HEK293T (cell line): ENCODE measurements around the gene NKAPL.
A peak's percentile ranks its signal among the peaks of the same experiment; 100 is the strongest.

ENCODE experiments used
- CTCF ChIA-PET: fragments of 350-600 bp; formaldehyde crosslinking; extraction: SDS; loops from one replicate; lab custom pipeline; 2021; ENCODE audit warnings: antibody characterized with exemption, inconsistent platforms; lab: Yijun Ruan, JAX
- POLR2A ChIA-PET: fragments of 350-600 bp; formaldehyde crosslinking; extraction: SDS; loops from one replicate; lab custom pipeline; 2020; ENCODE audit warnings: antibody characterized with exemption, inconsistent platforms; lab: Yijun Ruan, JAX
- DNase-seq: peaks from one replicate; pipeline ENCODE4 v3.0.0; 2012; ENCODE audit warnings: mixed read lengths; ENCODE audit errors: extremely low spot score
- ARNT ChIP-seq: fragments of 450-650 bp; IDR thresholded peaks from 2 replicates; pipeline ENCODE4 v1.6.1; 2017; ENCODE audit warnings: mild to moderate bottlenecking
- BHLHE40 ChIP-seq: fragments of 450-650 bp; IDR thresholded peaks from 2 replicates; pipeline ENCODE4 v1.6.1; 2016; ENCODE audit warnings: mild to moderate bottlenecking, moderate library complexity, borderline replicate concordance
- CTBP1 ChIP-seq: fragments of 450-650 bp; IDR thresholded peaks from 2 replicates; pipeline ENCODE4 v1.6.1; 2016; ENCODE audit warnings: borderline replicate concordance
- ELF4 ChIP-seq: fragments of 450-650 bp; IDR thresholded peaks from 2 replicates; pipeline ENCODE4 v1.6.1; 2017; ENCODE audit warnings: antibody characterized with exemption
- FOXA1 ChIP-seq: fragments of 450-650 bp; IDR thresholded peaks from 2 replicates; pipeline ENCODE4 v1.6.1; 2016; ENCODE audit warnings: mild to moderate bottlenecking
- FOXK2 ChIP-seq: fragments of 450-650 bp; IDR thresholded peaks from 2 replicates; pipeline ENCODE4 v1.6.1; 2016; ENCODE audit warnings: mild to moderate bottlenecking
- FOXM1 ChIP-seq: fragments of 450-650 bp; IDR thresholded peaks from 2 replicates; pipeline ENCODE4 v1.6.1; 2017; ENCODE audit warnings: mild to moderate bottlenecking, borderline replicate concordance
- HDGF ChIP-seq: fragments of 450-650 bp; IDR thresholded peaks from 2 replicates; pipeline ENCODE4 v1.6.1; 2017; ENCODE audit warnings: antibody characterized with exemption, borderline replicate concordance
- L3MBTL2 ChIP-seq: fragments of 450-650 bp; conservative IDR thresholded peaks from 2 replicates; pipeline ENCODE4 v1.6.1; 2016; ENCODE audit warnings: mild to moderate bottlenecking
- LEF1 ChIP-seq: fragments of 450-650 bp; IDR thresholded peaks from 2 replicates; pipeline ENCODE4 v1.6.1; 2017; ENCODE audit warnings: mild to moderate bottlenecking, borderline replicate concordance
- NFRKB ChIP-seq: fragments of 450-650 bp; IDR thresholded peaks from 2 replicates; pipeline ENCODE4 v1.6.1; 2016; ENCODE audit warnings: mild to moderate bottlenecking, moderate library complexity
- SP1 ChIP-seq: fragments of 450-650 bp; IDR thresholded peaks from 2 replicates; pipeline ENCODE4 v1.6.1; 2017
- SUZ12 ChIP-seq: fragments of 450-650 bp; IDR thresholded peaks from 2 replicates; pipeline ENCODE4 v1.6.1; 2016; ENCODE audit warnings: mild to moderate bottlenecking
- TARDBP ChIP-seq: fragments of 450-650 bp; IDR thresholded peaks from 2 replicates; pipeline ENCODE4 v1.6.1; 2016
- ZNF384 ChIP-seq: fragments of 450-650 bp; IDR thresholded peaks from 2 replicates; pipeline ENCODE4 v1.6.1; 2016
- TF ChIP-seq, protein P1 (sequence below): fragments of 450-650 bp; IDR thresholded peaks from 2 replicates; pipeline ENCODE4 v1.6.1; 2016

NKAPL gene

DNA sequence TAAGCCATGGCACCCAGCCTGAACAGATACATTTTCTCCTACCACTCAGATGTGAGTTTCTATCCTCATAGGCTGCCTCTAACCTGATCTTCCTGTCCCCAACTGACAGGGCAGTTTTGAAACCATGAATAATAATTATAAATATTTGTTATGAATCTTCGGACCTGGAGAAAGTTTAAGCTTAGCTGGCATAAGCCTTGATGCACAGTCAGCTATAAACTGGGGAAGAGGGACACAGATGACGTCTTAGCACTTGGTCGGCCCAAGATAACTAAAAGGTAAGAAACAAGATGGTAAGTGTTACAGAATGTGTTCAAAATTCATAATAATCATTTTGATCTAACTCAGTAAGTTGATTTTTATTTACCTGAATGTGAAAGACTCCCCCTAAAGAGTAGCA, 15.2 kb upstream of the NKAPL start:
- ChIA-PET CTCF (no interaction called here), POLR2A (no interaction called here)
- TF ChIP-seq SUZ12 (no peak), ARNT (no peak), HDGF (no peak), BHLHE40 (no peak), CTBP1 (no peak), ZNF384 (no peak), LEF1 (no peak), FOXK2 (no peak), FOXM1 (no peak), ELF4 (no peak), SP1 (no peak), NFRKB (no peak), FOXA1 (no peak), TARDBP (no peak), L3MBTL2 (no peak)

DNA sequence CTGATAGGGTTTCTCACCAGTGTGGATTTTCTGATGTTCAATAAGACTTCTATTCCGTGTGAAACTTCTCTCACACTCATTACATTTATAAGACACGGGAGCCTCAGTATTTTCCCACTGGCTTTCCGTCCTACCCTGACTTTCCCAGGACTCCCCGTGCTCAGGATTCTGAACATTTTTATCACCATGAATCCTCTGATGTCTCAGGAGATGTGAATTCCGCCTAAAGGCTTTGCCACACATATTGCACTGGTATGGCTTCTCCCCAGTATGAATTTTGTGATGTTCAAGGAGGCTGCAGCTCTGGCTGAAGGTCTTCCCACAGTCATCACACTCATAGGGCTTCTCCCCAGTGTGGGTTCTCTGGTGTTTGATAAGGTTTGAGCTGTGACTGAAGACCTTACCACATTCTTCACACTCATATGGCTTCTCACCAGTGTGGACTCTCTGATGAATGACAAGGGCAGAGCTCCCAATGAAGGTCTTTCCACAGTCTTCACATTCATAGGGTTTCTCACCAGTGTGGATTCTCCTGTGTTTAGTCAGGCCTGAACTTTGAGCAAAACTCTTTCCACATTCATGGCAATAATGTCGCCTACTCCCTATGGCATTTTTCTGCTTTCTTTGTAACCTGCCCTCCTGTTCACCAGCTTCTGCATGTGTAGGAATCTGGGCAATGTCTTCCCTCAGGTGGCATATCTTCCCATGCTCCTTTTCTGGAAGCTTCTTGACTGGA, 13.7 kb upstream of the NKAPL start:
- ChIA-PET POLR2A (no interaction called here), CTCF (no interaction called here)
- TF ChIP-seq SP1 (no peak), ARNT (no peak), FOXA1 (no peak)
- no peak for DNase-seq

More for the DNA sequence above, 15.2 kb upstream of the NKAPL start:
- no peak for DNase-seq

DNA sequence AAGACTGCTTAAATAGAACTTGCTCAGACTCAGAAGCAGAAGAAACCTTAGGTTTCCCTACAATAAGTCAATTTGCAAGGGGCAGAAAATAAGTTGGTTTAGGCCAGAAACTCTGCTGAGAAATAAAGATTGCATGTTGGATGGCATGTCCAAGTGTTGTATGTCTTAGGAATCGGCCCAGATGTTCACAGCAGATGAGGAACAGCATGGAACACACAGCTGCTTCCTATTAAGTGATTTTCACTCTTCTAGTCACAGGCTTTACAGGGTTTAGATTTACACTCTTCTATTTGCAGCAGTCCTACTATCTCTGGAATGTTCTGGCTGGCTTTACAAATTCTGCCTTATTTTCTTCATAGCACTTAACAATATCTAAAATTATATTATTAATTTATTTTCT, 10.2 kb upstream of the NKAPL start:
- ChIA-PET CTCF (no interaction called here), POLR2A (interaction anchor here (1.2 to 6.3 kb wide), 3 partner anchors 18 to 112 kb away, joined by 3 to 100 read pairs (median 3); partner anchors contain the start of gene ZSCAN26)
- no peak for TF ChIP-seq ARNT
- TF ChIP-seq NFRKB: no peak
- no peak for TF ChIP-seq LEF1
- TF ChIP-seq SP1: no peak
- no peak for TF ChIP-seq L3MBTL2
- TF ChIP-seq TARDBP: no peak
- no peak for TF ChIP-seq SUZ12
- TF ChIP-seq FOXM1: no peak
- TF ChIP-seq ELF4: no peak
- TF ChIP-seq HDGF: no peak
- no peak for TF ChIP-seq CTBP1
- no peak for DNase-seq

DNA sequence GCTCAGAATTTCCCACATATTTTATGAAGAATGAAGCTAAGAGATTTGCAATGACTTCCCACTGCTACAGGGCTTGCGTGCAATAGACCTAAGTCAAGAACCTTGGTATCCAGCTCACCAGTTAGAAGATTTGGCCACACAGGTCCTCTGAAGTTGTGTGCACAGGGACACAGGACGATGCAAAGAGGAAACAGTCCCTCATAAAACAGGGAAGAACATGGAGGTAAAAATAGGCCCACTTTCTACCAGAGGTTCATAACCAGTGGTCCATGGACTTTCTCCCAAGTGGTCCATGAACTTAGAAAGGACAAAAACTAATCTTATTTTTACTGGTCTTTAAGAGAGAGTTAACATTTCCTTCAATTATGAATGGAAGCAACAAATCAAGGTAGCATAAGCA, 8.3 kb upstream of the NKAPL start:
- POLR2A ChIA-PET: interaction anchor here (1.0 to 6.3 kb wide), 2 partner anchors 16 to 113 kb away, joined by 3 to 100 read pairs; partner anchors contain the start of gene ZSCAN26
- CTCF ChIA-PET: no interaction called here
- TF ChIP-seq TARDBP (no peak), NFRKB (no peak), ZNF384 (no peak), FOXA1 (no peak), L3MBTL2 (no peak), ARNT (no peak), SP1 (no peak)
- TF ChIP-seq, protein P1, sequence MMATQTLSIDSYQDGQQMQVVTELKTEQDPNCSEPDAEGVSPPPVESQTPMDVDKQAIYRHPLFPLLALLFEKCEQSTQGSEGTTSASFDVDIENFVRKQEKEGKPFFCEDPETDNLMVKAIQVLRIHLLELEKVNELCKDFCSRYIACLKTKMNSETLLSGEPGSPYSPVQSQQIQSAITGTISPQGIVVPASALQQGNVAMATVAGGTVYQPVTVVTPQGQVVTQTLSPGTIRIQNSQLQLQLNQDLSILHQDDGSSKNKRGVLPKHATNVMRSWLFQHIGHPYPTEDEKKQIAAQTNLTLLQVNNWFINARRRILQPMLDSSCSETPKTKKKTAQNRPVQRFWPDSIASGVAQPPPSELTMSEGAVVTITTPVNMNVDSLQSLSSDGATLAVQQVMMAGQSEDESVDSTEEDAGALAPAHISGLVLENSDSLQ: no peak
- DNase-seq: no peak

DNA sequence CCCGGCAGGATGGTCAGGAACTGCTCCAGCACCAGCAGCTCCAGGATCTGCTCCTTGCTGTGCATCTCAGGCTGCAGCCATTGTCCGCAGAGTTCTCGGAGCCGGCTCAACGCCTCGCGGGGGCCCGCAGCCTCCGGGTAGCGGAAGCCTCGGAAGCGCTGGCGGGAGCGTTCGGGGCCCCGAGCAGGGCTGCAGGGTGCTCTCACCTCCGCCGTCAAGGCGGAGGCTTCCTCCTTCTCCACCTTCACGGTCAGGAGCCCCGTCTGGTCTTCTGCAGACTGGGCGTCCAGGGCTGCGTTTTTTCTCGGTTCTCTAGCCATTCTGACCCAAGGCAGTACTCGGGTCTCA, 7.5 kb upstream of the NKAPL start:
- DNase-seq: peak; percentile 35
- ChIA-PET POLR2A (interaction anchor here (1.0 to 6.3 kb wide), 16 partner anchors 9 to 359 kb away, joined by 3 to 100 read pairs (median 8); partner anchors contain the start of genes PGBD1, ZKSCAN3, ZKSCAN8 and ZSCAN26), CTCF (no interaction called here)
- no peak for TF ChIP-seq FOXA1
- no peak for TF ChIP-seq CTBP1
- no peak for TF ChIP-seq HDGF
- TF ChIP-seq LEF1: no peak
- no peak for TF ChIP-seq ZNF384
- no peak for TF ChIP-seq ARNT
- no peak for TF ChIP-seq FOXM1
- TF ChIP-seq FOXK2: no peak
- no peak for TF ChIP-seq BHLHE40
- no peak for TF ChIP-seq ELF4

DNA sequence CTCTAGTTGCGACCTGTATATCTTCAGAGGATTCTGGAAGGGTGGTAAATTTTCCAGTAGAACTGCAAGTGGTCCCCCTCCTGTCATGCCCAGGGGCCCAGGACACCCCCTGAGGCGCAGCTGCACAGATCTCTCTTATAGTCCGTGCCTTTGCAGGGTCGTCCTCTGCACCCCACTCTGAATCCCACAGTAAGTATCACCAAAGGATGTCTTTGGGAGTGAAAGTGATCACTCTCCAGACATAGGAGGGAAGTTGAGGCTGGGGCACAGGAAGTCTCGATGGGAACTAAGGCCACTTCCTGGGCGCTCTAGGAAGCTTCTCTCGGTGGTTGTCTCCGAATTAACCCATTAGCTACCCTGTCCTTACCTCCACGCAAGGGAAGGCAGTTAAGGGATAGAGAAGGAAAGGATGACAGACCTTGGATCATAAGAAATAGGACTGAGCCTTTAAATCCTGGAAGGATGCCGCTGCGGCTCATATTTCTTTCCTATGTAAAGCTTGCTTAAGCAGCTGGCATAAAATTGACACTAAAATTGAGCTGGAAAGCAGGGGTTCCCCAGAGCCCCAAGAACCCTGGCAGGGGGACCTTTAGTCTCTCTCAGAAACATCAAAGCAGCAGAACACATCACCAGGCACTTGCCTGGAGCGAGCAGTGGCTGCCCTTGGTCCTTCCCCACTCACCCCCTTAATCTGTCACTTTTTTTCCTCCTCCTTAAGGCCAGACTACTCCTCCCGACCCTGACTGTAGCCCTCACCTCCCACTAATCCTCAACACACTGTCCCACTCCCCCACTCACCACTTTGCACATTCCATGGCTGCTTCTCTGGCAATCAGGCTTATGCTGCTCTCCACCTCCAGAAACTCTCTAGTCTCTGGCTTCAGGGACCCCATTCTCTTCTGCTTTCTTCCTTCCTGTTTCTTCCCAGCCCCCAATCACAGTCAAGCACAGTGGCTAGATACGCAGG, 6.8 kb upstream of the NKAPL start, which contains the start of gene ZKSCAN4:
TSS of gene ZKSCAN4 (minus strand) at position 261 of the 967 bp plus-strand sequence. CDS start 289 bp downstream, outside the sequence.
- TF ChIP-seq HDGF (no peak), FOXK2 (no peak), CTBP1 (peak; percentile 71), FOXA1 (no peak), TARDBP (no peak), BHLHE40 (no peak), FOXM1 (peak; percentile 74; the same call in 1 of the 2 replicates), ZNF384 (no peak), NFRKB (peak; percentile 84), ARNT (peak; percentile 81), L3MBTL2 (0 out of 2 replicates have a peak, but pooled peaks have one; percentile 10), ELF4 (peak; percentile 78)
- TF ChIP-seq, protein P1: peak; percentile 50
- ChIA-PET POLR2A (interaction anchor here (0.6 to 6.3 kb wide), 24 partner anchors 8 to 359 kb away, joined by 3 to 100 read pairs (median 4); partner anchors contain the start of genes PGBD1, ZKSCAN3, ZKSCAN8 and ZSCAN26), CTCF (no interaction called here)
- peak; percentile 88 for DNase-seq
